T-helper 17 cell (primary cell): Measurements from ENCODE around the gene GPR50. TPM values are rescaled to one million over a fixed set of nuclear protein-coding genes. Genes with fewer than 3 reads are reported as not detected.

Experiments used
- ATAC-seq: fragments of 150-1000 bp; cut with Tn5 transposase; 2 replicates; pipeline ENCODE4 v1.10.0; 2021; ENCODE audit warnings: mild to moderate bottlenecking, moderate library complexity
- DNase-seq, 3 donors: peaks; one replicate each; pipeline versions ENCODE4 v3.0.0 to v3.0.0-alpha.2; 2020 to 2021
- H3K9me3 ChIP-seq: one replicate; pipeline ENCODE4 v1.7.0; 2013; ENCODE audit warnings: low read length, mild to moderate bottlenecking; ENCODE audit not compliant: control insufficient read depth, poor library complexity, severe bottlenecking
- H3K27ac Mint-ChIP-seq: one replicate; pipeline ENCODE4 v1.8.0; 2022; ENCODE audit warnings: mild to moderate bottlenecking, moderate library complexity, mixed read lengths
- H3K27me3 Mint-ChIP-seq: one replicate; pipeline ENCODE4 v1.8.0; 2022; ENCODE audit warnings: mixed read lengths
- H3K36me3 Mint-ChIP-seq: one replicate; pipeline ENCODE4 v1.8.0; 2022; ENCODE audit warnings: low read depth, mixed read lengths
- H3K4me1 Mint-ChIP-seq: one replicate; pipeline ENCODE4 v1.8.0; 2022; ENCODE audit warnings: mild to moderate bottlenecking, mixed read lengths
- H3K4me3 Mint-ChIP-seq: one replicate; pipeline ENCODE4 v1.8.0; 2022; ENCODE audit warnings: mild to moderate bottlenecking, moderate library complexity, mixed read lengths
- total RNA-seq, 4 donors: library from RNA in 2 of 4; stranded (reverse) in 2 of 4; gene quantifications; one replicate each; pipeline ENCODE4 v1.2.3 and lab custom pipeline; 2022 to 2026

GPR50 gene
- not detected for total RNA-seq
- 0 to 0.35 reads per million in 2 donors for total RNA-seq (lab: John Stamatoyannopoulos, UW)

DNA sequence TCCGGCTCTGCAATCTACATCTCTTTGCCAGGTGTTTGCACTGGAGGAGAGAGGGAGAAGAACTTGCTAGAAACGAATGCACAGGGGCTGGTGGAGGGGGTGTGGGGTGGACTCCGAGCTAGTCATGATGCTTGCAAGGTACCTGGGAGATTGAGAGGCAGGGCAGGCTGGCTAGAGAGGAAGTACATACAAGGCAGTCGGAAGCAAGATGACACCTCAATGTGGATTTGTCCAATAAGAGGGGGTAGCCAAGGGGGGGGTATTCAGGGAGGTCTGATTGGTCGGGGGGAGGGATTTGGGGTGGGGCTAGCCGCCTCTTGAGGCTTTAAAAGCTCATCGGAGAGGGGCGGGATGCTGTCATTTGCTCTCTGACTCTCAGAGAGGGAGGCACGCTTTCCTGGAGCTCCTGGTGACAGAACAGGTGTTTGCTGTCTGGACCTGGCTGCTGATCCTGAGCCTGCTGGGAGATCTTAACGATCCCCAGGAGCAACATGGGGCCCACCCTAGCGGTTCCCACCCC is at the start of gene GPR50:
TSS of gene GPR50 (plus strand) at position 354 of the 520 bp plus-strand sequence. CDS start at position 492, 138 bp downstream.
- H3K4me1 Mint-ChIP-seq, result peaks cover 6% of the 10 kb centered on the region

GRCh38 chrX:151132531-151132930 is 43.9 kb upstream of the GPR50 start:
- Mint-ChIP-seq H3K4me3 (no peak overlapping the region), H3K27me3 (no peaks in the 10 kb centered on the region), H3K4me1 (no peaks in the 10 kb centered on the region), H3K27ac (no peak overlapping the region), H3K36me3 (no peaks in the 10 kb centered on the region)
- DNase-seq (no peak), ATAC-seq (no peak)
- no peaks in the 10 kb centered on the region for H3K9me3 ChIP-seq

More for the DNA sequence above, at the start of gene GPR50:
- Mint-ChIP-seq H3K36me3 (peaks cover 2% of the 10 kb centered on the region), H3K4me3 (no peak within 1 kb of the TSS), H3K27ac (no peak within 1 kb of the TSS), H3K27me3 (peaks cover 51% of the 10 kb centered on the region)
- H3K9me3 ChIP-seq, result no peaks in the 10 kb centered on the region
- DNase-seq (no peak), ATAC-seq (no peak)

GRCh38 chrX:151151665-151152267 is 24.6 kb upstream of the GPR50 start:
- Mint-ChIP-seq H3K4me3 (no peak overlapping the region), H3K4me1 (no peaks in the 10 kb centered on the region), H3K36me3 (no peaks in the 10 kb centered on the region), H3K27me3 (peaks cover 14% of the 10 kb centered on the region), H3K27ac (no peak overlapping the region)
- peak in 1 of 3 donors; percentile 4 for DNase-seq
- ATAC-seq, result no peak
- no peaks in the 10 kb centered on the region for H3K9me3 ChIP-seq

DNA sequence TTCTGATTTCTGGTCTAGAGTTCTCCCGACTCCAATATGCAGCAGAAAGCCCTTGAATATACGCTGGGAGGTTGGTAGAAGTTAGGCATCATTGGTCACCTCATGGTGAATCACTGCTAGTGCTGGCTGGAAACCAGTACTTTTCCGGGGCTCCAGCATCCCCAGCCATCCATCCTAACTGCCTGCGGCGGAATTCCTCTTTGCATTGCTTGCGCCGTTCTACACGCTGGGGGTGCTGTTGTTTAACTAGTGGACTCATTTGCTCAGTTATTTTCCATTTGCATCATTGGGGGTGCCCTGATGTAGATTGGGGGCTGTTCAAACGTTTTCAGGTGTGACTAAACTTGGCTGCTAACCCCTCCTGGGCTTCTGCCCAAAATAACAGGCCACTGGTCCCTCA is 23.3 kb upstream of the GPR50 start:
- H3K27me3 Mint-ChIP-seq, result peaks cover 9% of the 10 kb centered on the region
- ATAC-seq, result no peak
- H3K36me3 Mint-ChIP-seq, result no peaks in the 10 kb centered on the region
- H3K4me3 Mint-ChIP-seq, result no peak overlapping the region
- H3K27ac Mint-ChIP-seq, result no peak overlapping the region
- no peaks in the 10 kb centered on the region for H3K4me1 Mint-ChIP-seq
- no peak for DNase-seq
- no peaks in the 10 kb centered on the region for H3K9me3 ChIP-seq

GRCh38 chrX:151153667-151154066 is 22.7 kb upstream of the GPR50 start:
- Mint-ChIP-seq H3K27ac (no peak overlapping the region), H3K4me3 (no peak overlapping the region), H3K27me3 (peaks cover 8% of the 10 kb centered on the region), H3K36me3 (no peaks in the 10 kb centered on the region), H3K4me1 (no peaks in the 10 kb centered on the region)
- ATAC-seq (no peak), DNase-seq (no peak)
- no peaks in the 10 kb centered on the region for H3K9me3 ChIP-seq

- Mint-ChIP-seq H3K4me1 (no peaks in the 10 kb centered on the region), H3K27me3 (no peaks in the 10 kb centered on the region), H3K4me3 (no peak overlapping the region), H3K27ac (no peak overlapping the region), H3K36me3 (no peaks in the 10 kb centered on the region)
- ATAC-seq (no peak), DNase-seq (no peak)
- H3K9me3 ChIP-seq, result no peaks in the 10 kb centered on the region
These were observed 21.1 kb upstream of the GPR50 start for GRCh38 chrX:151155234-151155633.

- Mint-ChIP-seq H3K4me3 (no peak overlapping the region), H3K27me3 (peaks cover 21% of the 10 kb centered on the region)
These were observed 14.7 kb upstream of the GPR50 start for GRCh38 chrX:151161690-151162089.

DNA sequence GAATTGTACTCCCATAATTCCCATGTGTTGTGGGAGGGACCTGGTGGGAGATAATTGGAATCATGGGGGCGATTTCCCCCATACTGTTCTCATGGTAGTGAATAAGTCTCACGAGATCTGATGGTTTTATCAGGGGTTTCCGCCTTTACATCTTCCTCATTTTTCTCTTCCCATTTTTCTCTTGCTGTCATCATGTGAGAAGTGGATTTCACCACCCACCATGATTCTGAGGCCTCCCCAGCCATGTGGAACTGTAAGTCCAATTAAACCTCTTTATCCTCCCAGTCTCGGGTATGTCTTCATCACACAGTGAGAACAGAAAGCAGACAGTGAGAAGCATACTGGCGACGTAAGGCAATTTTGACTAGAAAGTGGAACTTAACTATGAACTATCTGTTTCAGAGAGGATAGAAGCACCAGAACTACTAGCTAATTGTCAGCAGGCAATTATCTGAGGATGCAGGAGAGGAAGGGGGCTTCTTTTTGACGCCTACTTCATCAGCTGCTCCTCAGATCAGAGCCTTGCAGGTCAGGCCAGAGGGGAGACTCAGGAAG is 8.5 kb upstream of the GPR50 start:
- no peak overlapping the region for H3K27ac Mint-ChIP-seq
- no peak for ATAC-seq
- peaks cover 23% of the 10 kb centered on the region for H3K27me3 Mint-ChIP-seq
- no peaks in the 10 kb centered on the region for H3K9me3 ChIP-seq
- DNase-seq, result no peak
- H3K36me3 Mint-ChIP-seq, result no peaks in the 10 kb centered on the region
- H3K4me1 Mint-ChIP-seq, result no peaks in the 10 kb centered on the region
- no peak overlapping the region for H3K4me3 Mint-ChIP-seq

More at GRCh38 chrX:151161690-151162089, 14.7 kb upstream of the GPR50 start:
- Mint-ChIP-seq H3K27ac (no peak overlapping the region), H3K4me1 (no peaks in the 10 kb centered on the region), H3K36me3 (peaks cover 2% of the 10 kb centered on the region)
- no peaks in the 10 kb centered on the region for H3K9me3 ChIP-seq
- DNase-seq, result no peak
- ATAC-seq, result no peak

DNA sequence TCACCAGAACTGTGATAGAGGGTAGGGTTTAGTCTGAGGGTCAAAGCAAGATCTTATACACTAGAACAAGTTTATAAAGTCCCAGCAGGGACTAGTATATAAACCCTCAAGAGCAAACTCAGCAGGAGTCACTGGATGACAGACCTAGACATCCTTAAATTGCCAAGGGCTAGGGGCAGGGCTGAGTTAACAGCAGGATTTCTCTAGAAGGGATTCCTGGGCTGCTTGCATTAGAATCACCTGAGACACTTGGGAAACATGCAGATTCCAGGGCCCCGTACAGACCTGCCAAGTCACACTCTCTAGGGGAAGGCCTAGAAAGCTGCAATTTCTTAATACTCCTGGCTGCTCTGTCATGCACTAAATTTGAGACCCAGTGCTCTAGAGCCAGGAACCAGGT is 6.6 kb upstream of the GPR50 start:
- no peak overlapping the region for H3K4me3 Mint-ChIP-seq
- H3K36me3 Mint-ChIP-seq, result no peaks in the 10 kb centered on the region
- no peak overlapping the region for H3K27ac Mint-ChIP-seq
- H3K4me1 Mint-ChIP-seq, result no peaks in the 10 kb centered on the region
- H3K9me3 ChIP-seq, result no peaks in the 10 kb centered on the region
- ATAC-seq (no peak), DNase-seq (no peak)
- H3K27me3 Mint-ChIP-seq, result peaks cover 23% of the 10 kb centered on the region

DNA sequence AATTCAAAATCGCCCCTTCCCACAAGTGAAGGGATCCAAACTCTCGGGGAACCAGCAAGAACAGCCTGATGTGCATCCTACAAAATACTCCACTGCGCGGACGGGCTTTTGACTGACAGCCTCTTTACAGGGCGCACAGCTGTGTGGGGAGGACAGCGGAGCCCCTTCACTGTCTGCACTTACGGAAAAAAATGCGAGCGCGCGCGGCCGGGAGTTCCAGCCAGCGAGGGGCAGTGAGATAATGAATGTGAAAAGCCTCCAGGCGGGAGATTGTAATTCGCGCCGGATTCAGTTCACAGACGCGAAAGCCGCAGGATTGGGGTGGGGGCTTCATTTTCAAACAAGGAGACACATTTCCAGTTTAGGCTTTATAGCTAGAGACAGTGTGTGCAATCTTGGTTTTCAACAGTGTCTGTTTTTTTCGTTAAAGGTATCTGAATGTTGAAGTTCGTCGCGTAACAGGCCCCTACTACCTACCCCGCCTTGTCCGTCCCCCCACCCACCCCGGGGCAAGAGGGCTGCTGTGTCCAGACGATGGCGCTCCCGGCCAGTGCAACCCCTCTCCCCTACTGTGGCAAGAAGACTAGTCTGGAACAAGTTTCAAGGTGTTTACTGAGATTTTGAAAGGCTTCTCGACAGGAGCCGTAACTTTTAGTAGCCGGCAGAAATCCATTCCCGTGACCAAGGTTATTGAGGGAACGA is 1.7 kb upstream of the GPR50 start:
- no peak overlapping the region for H3K27ac Mint-ChIP-seq
- H3K9me3 ChIP-seq, result no peaks in the 10 kb centered on the region
- ATAC-seq (no peak), DNase-seq (no peak)
- H3K36me3 Mint-ChIP-seq, result peaks cover 2% of the 10 kb centered on the region
- H3K4me3 Mint-ChIP-seq, result no peak overlapping the region
- peaks cover 35% of the 10 kb centered on the region for H3K27me3 Mint-ChIP-seq
- H3K4me1 Mint-ChIP-seq, result peaks cover 6% of the 10 kb centered on the region

- DNase-seq (no peak), ATAC-seq (no peak)
- Mint-ChIP-seq H3K4me1 (peaks cover 6% of the 10 kb centered on the region), H3K36me3 (peaks cover 2% of the 10 kb centered on the region), H3K27ac (no peak overlapping the region), H3K4me3 (no peak overlapping the region), H3K27me3 (peaks cover 43% of the 10 kb centered on the region)
- no peaks in the 10 kb centered on the region for H3K9me3 ChIP-seq
These were observed 911 bp upstream of the GPR50 start for GRCh38 chrX:151175283-151176062.

DNA sequence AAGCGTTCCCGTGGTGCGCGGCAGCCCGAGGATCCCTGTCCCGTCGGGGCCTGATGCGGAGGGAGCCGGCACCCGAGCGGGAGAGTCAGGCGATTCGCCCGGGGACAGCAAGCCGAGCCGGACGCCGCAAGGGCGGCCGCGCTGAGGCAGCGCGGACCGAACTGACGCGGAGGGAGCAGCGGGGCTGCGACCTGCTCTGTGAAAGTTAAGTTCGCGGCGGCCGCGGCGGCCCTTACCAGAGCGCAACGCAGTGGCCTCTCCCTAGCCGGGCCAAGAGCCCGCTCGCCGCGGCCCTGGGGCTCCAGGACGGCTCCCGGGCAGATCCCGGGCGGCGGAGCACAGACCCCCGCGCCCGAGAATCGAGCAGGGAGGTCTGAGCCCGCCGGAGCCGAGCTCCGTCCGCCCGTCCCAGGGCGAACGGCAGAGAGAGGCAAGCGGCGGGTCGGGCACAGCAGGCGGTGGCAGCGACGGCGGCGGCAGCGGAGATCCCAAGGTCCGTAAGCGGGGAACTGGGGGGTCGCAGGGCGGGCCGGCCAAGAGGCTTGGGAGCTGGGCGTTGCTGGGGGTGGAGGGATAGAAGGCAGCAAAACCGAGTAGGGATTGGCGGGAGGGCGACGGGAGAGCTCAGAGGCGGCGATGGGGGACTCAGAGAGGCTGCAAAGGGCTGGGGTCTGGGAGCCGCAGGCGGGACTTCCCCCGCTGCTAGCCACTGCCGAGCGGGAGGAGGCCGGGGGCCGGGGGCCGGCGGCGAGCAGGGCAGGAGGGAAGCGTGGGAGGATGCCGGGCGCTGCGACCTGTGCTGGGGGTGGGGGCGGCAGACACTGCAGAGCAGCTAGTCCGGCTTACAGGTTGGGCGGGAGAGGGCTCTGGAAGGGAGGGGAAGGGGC is 1.0 kb downstream of the GPR50 start:
- H3K27me3 Mint-ChIP-seq, result peaks cover 51% of the 10 kb centered on the region
- H3K4me3 Mint-ChIP-seq, result peak overlapping the region; percentile 80

More for the DNA sequence above, 1.0 kb downstream of the GPR50 start:
- DNase-seq, result no peak
- H3K27ac Mint-ChIP-seq, result no peak overlapping the region
- H3K9me3 ChIP-seq, result no peaks in the 10 kb centered on the region
- ATAC-seq, result no peak
- H3K36me3 Mint-ChIP-seq, result peaks cover 2% of the 10 kb centered on the region
- H3K4me1 Mint-ChIP-seq, result peaks cover 6% of the 10 kb centered on the region
